GM12864 (cell line): ENCODE measurements around the gene TENM3.

Source experiments
- DNase-seq: peaks from one replicate; pipeline ENCODE4 v3.0.0-alpha.2; 2011; ENCODE audit warnings: low read depth
- H3K4me3 ChIP-seq: 2 replicates; pipeline ENCODE4 v1.5.1; 2011; ENCODE audit warnings: mild to moderate bottlenecking, low read depth, low read length, control low read depth
- TF ChIP-seq, protein P1 (sequence below): IDR thresholded peaks from 2 replicates; pipeline ENCODE4 v1.5.1; 2011; ENCODE audit warnings: low read depth, mild to moderate bottlenecking, moderate library complexity, low read length, control low read depth, inconsistent platforms; ENCODE audit errors: missing control alignments

The TENM3 gene

DNA sequence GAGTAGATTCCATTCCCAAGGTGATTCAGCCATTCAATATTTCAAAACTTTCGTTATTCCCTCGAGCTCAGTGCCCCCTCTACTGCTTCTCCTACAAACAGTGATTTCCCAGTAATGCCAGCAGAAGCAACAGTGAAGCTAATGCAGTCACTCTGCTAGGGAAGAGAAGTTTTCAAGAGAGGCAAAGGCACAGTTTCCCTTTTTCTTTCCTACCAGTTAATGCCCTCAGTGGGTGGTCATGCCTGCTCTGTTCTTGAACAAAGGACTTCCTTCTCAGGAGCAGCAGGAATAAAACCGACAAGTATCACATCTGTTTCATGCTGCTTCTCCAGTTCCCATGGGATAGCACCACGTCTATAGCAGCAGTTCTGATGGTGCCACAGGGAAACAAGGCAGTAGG lies 317.2 kb downstream of the TENM3 start:
- H3K4me3 ChIP-seq, result no peak overlapping the region
- TF ChIP-seq, protein P1, sequence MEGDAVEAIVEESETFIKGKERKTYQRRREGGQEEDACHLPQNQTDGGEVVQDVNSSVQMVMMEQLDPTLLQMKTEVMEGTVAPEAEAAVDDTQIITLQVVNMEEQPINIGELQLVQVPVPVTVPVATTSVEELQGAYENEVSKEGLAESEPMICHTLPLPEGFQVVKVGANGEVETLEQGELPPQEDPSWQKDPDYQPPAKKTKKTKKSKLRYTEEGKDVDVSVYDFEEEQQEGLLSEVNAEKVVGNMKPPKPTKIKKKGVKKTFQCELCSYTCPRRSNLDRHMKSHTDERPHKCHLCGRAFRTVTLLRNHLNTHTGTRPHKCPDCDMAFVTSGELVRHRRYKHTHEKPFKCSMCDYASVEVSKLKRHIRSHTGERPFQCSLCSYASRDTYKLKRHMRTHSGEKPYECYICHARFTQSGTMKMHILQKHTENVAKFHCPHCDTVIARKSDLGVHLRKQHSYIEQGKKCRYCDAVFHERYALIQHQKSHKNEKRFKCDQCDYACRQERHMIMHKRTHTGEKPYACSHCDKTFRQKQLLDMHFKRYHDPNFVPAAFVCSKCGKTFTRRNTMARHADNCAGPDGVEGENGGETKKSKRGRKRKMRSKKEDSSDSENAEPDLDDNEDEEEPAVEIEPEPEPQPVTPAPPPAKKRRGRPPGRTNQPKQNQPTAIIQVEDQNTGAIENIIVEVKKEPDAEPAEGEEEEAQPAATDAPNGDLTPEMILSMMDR, result no peak
- no peak for DNase-seq

DNA sequence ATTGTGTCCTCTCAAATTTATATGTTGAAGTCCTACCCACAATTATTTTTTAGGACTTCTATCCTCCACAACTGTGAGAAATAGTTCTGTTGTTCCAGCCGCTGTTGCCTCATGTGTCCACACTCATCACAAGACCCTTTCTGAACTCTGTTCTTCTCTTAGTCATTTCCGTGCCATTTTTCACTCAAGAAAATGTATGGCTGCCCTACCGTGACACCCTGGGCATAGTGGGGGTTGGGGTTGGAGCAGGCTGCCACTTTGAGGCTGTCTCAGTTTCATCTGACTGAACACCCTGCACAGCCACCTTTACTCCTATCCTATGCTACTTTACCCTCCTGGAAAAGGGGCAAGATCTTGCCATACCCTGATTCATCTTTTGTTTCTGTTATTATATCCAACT lies 319.1 kb downstream of the TENM3 start:
- DNase-seq, result no peak
- TF ChIP-seq, protein P1, result no peak
- H3K4me3 ChIP-seq, result no peak overlapping the region

DNA sequence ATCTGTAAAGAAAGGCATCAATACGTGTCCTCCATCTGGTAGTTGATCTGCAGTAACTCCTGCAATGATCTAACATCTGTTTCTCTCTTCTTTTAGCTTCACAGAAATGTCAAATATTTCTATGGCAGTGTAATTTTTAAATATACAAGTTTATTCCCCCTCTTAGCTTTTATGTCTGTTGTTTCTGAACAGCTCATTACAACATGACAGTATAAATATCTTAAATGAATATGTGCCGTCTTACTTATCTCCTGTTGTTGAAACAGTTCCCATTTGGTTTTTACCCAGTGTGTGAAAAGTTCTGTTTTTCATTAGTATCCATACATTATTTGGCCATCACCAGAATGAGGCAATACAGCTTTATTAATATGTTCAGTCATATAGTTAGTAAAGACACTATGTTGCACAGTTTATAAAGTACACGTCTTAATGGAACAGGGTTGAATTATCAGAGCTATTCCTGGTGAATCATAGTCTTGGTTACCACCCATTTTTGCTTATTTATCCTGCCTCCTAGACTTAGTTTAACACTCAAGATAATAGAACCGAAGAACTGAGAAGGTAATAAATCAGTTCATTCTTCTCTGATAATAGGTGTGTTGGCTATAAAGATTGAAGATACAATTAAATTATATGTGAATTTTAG lies 321.6 kb downstream of the TENM3 start:
- DNase-seq, result no peak

DNA sequence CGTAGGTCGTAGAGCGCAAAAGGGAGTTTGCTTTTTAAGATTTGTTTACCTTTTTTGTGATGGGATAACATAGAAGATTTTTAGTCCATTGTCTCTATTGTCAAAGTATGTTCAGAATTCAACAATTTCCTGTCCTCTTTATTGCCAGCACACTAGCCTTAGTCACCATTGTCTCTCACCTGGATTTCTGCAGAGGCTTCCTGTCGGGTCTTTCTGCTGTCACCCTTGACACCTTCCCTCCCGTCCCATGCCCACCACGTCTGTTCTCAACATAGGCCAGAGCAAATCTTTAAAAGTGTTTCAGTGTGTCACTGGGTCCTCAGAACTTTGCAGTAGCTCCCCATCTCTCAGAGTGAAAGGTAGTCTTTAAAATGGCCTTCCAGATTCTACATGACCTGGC lies 323.9 kb downstream of the TENM3 start:
- DNase-seq, result no peak
- H3K4me3 ChIP-seq, result no peak overlapping the region
- TF ChIP-seq, protein P1, result no peak

More for the DNA sequence above, 321.6 kb downstream of the TENM3 start:
- TF ChIP-seq, protein P1, result no peak
- H3K4me3 ChIP-seq, result no peak overlapping the region

- DNase-seq, result no peak
- TF ChIP-seq, protein P1, result no peak
- H3K4me3 ChIP-seq, result no peak overlapping the region
These were observed 326.4 kb downstream of the TENM3 start for GRCh38 chr4:182569561-182569960.

GRCh38 chr4:182574706-182575105 lies 331.5 kb downstream of the TENM3 start:
- no peak for DNase-seq
- H3K4me3 ChIP-seq, result no peak overlapping the region
- TF ChIP-seq, protein P1, result no peak

DNA sequence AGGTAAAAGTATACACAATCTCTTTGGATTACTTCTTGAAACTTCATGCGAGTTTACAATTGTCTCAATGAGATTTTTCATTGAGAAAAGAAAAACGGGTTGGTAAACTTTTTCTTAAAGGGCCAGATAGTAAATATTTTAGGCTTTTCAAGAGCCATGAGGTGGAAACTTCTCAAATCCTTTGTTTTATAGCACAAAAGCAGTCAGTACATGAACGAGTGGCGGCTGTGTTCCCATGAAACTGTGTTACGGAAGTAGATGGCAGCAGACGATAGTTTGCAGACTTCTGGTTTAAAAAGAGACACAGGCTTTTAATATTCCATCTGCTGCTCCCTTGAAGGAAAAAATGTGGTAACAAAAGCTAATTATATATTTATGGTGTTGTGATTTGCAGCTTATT lies 332.0 kb downstream of the TENM3 start:
- DNase-seq, result no peak
- TF ChIP-seq, protein P1, result no peak
- H3K4me3 ChIP-seq, result no peak overlapping the region
